8988T (cell line): Measurements from ENCODE around the gene CLEC10A.
"Not testable (repeated sequence)": the region's sequence is repeated elsewhere in the genome, so short reads cannot be mapped to it uniquely, and the experiment has no call there.

Source experiments
- DNase-seq: peaks from one replicate; pipeline ENCODE4 v3.0.0; 2011

The CLEC10A gene

DNA sequence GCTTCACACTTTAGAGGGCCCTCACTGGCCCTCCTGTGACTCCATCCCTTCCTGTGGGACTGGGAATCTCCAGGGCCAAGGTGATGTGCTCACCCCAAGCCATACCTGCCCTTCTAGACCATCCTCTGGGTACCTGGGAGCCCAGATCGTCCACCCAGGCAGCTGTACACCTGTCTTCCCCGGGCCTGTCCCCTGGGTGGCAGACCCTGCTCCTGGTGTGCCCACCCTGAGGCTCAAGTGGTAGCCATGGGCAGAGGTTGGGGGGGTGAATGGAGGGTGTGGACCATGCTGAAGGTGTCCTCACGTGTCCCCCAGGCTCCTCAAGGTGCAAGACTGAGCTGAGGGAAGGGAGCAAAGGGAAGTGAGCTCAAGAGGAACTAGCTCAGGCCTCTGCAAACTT, 9.3 kb downstream of the CLEC10A start:
- DNase-seq = no peak

DNA sequence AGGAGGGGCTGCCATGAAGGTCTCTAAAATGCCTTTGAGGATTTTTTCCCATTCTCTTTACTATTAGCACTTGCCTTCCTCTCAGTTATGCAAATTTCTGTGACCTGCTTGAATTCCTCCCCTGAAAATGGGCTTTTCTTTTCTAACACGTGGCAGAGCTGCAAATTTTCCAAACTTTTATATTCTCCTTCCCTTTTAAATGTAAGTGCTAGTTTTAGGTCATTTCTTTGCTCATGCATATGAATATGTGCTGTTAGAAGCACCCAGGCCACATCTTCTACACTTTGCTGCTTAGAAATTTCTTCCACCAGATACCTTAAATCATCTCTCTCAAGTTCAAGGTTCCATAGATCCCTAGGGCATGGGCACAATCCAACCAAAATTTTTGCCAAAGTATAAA, 11.8 kb downstream of the CLEC10A start:
- no peak for DNase-seq

DNA sequence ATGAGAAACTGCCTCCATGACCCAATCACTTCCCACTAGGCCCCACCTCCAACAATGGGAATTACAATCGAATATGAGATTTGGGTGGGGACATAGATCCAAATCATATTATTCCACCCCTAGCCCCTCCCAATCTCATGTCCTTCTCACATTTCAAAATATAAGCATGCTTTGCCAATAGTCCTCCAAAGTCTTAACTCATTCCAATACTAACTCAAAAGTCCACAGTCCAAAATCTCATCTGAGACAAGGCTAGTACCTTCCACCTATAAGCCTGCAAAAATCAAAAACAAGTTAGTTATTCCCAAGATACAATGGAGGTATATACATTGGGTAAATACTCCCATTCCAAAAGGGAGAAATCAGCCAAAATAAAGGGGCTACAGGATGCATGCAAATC, 12.9 kb downstream of the CLEC10A start:
- DNase-seq = no peak

DNA sequence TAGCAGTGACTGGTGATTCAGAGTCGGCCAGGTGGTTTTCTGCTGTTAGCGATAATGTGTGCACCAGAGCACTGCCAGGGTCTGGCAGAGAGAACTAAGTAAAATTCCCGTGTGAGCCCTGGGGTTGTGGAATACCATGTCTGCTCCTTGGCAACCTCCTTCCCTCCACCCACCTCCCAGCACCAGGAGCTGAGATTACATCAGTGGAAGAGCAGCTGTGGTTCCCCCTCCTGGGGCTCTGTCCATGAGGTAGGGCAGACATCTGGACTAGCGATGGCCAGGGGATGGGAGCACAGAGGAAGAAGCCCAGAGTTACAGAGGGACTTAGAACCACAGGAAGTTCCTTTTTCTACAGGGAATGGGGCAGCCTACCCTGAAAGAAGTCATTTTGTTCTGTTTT, 15.8 kb downstream of the CLEC10A start:
- DNase-seq = no peak

DNA sequence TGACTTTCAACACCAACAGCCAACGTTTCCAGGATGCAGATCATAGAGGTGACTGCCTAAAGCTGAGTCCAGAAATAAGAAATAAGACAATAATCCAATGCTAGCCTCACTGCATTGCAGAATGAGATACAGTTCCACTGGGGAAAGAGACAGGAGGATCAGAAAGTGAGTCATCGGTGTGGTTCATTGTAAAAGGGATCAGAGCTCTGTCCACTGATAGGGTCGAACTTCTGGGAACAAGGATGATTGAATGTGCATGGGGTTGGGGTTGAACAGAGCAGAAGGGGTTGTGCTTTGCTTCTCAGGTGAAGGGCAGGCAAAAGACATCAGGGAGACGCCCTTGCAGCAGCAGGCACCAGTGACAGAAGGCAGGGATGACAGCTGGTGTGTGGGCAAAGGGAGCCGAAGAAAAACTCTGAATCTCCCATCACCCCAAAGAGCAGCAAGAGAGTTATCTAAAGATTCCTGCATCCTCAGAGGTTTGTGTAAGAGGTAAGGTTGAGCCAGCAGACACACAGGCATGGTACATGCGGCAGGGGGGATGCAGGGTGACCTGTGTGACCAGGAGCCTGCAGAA, 16.4 kb downstream of the CLEC10A start:
- DNase-seq = no peak

DNA sequence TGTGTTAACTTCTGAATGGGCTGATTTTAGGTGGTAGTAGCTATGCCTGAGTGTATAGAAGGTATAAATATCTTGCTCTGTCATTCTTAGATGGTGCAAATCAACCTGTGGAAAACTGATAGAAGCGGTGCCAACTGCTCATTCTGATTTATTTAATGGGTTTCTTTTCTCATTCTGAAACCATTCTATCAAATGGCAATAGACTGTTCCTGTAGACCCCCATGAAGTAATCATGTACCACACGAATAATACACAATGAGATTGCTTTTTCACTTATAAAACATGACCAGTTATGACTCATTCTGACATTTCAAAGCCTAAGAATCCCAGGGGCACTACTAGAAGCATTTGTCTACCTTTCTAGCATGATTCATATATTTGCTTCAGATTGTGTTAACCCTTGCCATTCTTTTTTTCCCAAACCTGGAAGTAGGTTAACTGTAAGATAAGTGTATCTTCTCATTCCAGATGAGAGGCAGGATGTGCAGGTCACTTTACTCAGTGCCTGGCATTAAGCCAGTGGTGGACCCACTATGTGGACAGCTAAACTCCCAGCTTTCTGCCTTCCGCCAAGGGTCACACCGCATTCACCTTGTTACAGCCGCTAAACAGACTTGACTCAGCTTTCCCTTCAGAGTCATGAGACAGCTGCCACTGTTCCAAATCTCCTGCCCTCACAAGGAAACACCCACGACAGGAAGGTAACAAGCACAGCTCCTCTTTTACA, 19.7 kb downstream of the CLEC10A start:
- DNase-seq = peak; percentile 46

DNA sequence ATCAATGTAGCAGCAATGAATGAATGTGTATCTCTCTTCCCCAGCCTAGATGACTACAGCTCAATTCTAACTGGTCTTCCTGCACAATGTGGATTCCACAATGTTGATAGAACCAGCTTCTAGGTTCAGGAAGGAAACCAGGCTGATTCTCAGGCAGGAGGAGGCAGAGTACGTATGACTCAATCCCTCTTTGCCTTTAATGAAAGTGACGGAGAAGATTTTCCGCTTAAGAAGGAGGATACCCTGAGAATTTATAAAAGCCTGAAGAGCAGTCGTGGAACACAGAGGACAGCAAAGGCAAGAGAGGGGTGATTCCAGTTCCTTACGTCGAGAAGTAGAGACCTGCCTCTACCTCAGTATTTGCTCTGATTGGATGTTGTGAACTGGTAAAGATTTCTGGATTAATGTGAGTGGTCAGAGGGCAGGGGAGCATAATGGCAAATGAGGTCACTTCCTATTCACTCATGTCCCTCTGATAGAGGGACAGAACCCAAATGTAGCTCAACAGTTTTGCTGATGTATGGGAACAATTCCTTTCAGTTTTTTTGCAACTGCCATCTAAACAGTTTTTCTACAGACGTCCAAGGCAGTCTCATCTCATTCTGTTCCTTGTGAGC, 21.1 kb downstream of the CLEC10A start:
- no peak for DNase-seq

DNA sequence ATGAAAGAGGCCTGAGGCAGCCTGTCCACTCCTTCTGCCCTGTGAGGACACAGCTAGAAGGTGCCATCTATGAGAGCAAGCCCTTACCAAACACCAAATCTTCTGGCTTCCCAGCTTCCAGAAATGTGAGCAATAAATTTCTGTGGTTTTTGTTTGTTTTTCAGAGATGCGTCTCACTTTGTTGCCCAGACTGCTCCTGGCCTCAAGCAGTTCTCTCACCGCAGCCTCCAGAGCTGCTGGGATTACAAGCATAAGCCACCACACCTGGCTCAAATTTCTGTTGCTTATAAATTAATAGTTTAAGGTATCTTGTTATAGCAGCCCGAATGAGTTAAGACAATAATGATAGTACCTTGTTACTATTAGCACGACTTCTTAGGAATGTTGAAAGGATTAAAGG, 23.7 kb downstream of the CLEC10A start:
- DNase-seq = no peak

DNA sequence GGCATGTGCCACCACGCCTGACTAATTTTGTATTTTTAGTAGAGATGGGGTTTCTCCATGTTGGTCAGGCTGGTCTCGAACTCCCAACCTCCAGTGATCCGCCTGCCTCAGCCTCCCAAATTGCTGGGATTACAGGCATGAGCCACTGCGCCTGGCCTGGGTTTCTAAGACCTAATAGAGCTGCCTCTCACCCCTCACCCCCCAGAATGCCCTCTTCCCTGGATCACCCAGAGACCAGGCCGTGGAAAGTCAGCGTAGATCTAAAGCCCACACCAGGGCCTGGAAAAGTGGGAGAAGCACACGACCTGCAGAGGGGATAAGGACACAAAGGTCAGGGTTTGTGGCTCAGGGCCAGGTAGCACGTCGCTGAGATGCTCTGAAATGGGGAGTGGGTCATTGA, 29.5 kb downstream of the CLEC10A start:
- DNase-seq = not testable (repeated sequence)

DNA sequence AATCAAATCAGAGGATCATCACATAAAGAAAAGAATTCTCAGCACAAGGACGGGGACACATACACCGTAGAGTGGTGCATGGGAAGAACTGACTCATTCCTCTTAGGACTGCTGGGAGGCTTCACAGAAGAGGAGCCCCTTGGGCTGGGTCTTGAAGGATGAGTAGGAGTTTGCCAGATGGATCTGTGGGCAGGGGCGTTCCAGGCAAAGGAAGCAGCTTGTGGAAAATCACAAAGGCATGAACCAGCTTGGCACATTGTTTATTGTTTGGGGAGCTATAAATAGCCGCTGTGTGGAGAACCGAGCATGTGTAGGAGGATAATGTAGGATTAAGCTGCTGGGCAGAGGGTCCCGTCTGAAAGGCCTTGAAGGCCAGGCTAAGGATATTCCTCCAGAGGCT, 31.1 kb downstream of the CLEC10A start:
- DNase-seq = no peak

DNA sequence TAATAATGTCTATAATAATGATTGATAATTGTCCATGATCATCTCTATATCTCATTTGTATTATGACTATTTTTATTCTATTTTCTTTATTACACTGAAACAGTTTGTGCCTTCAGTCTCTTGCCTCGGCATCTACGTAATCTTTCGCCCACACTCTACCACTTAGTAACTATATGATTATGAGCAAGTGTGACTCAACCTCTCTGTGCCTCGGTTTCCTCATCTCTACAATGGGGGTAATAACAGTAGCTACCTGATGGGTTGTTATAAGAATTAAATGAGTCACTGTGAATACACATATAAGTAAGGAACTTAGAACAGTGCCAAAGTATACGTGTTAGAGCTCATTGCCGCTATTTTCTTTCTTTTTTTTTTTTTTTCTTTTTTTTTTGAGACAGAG, 32.5 kb downstream of the CLEC10A start:
- no peak for DNase-seq

DNA sequence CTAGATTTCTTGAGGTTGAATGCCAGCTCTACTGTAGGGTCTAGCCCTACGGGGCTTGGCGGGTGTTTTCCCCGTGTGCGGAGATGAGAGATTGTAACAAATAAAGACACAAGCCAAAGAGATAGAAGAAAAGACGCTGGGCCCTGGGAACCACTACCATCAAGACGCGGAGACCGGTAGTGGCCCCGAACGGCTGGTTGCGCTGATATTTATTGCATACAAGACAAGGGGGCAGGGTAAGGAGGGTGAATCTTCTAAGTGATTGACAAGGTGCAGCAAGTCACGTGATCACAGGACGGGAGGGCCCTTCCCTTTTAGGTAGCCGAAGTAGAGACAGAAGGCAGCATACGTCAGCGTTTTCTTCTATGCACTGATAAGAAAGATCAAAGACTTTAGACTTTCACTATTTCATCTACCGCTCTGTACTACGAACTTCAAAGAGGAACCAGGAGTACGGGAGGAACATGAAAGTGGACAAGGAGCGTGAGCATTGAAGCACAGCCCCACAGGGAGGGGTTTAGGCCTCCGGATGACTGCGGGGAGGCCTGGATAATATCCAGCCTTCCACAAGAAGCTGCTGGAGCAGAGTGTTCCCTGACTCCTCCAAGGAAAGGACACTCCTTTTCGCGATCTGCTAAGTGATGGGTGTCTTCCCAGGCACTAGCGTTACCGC, 33.2 kb downstream of the CLEC10A start:
- DNase-seq = not testable (repeated sequence)

DNA sequence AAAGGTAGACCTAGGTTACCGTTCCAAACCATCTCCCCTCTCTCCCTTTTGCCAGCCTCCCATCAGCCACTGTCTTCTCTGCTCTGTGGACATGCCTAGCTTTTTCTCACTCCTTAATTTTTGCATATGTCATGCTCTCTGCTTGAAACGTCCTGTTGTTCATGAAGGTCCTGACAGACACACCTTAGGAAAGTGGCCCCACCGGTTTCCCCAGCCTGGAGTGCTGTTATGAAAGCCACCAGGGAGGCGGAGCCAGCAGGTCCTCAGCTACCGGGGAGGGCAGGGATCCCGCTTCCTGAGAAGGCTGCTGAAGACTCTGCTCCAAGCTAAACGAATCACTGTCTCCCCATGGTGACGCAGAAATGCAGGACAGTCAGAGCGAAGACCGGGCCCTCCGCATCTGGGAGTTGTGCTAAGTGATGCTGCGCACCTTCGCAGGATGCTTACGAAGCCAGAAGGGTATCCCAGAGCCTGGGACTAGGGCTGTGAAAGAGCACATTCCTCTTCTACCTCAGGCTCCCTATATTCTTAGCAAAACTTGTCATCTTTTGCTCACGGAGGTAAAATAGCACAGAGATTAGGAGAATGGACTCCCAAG, 33.8 kb downstream of the CLEC10A start:
- DNase-seq = no peak

DNA sequence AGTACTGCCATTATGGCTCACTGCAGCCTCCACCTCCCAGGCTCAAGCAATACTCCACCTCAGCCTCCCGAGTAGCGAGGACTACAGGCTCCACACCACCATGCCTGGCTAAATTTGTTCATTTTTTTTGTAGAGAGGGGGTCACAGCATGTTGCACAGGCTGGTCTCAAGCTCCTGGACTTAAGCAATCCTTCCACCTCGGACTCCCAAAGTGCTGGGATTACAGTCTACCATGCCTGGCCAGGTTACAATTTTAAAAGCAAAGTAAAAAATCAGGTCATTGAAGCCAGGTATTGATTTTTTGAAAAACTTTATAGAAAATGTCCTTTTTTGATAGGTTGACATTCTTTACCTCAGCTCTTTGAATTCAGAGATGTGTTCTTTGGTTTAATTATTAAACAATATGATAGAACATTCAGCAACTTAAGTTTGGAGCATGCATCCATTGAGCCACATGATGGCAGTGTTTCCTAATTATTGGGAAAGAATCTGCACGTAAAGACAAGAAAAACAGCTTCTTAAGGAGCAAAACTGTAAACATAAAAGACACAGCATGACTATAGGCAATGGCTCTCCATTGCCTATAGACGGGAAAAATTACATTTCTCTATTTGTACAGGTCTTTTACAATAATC, 34.4 kb downstream of the CLEC10A start:
- no peak for DNase-seq

DNA sequence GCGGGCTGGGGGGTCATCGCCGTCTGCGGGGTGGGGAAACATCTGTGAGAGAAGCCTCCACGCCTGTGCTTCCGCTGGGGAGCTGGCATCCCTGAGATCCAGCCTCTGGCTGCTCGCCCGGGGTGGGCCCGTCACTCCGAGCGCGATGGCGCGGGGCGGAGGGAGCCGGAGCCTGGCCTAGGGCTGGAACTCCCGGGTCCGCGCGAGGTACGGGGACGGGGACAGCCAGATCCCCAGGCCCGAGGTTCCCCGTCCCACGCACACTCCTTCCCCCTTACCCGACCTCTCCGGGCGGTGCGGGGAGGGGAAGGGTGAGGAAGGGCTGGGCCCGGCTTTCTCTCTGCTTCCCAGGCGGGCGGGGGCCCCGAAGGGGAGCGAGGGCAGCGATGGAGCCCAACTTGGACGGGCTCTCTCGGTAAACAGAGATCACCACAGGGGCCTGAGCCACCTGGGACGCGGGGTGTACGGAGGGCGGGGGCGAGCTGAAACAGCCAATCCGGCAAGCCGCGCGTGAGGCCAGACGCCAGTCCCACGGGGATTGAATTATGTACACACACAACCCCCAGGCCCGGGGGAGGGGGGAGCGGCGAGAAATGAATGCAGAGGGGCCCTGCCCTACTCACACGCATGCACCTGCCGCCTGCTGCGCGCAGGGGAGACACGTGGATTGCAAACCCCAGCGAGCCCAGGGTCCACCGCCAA, 36.4 kb downstream of the CLEC10A start, which contains the start of gene SLC16A11:
TSS of gene SLC16A11 (minus strand) at position 596 of the 702 bp plus-strand sequence. CDS start at position 17, 579 bp downstream.
- no peak for DNase-seq

DNA sequence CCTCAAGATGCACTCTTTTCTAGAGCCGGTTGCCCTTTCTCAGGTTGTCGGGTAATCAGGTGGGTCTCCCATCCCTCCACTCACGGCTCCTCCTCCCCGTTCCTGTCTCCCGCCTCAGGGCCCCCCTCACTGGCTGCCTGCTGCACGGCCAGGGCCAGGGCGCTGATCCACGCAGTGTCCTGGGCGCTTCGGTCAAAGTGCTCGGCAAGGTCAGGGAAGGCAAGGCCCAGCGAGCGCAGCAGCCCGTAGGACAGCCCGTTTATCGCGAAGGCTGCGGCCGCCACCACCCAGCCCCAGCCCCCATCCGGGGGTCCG, 36.9 kb downstream of the CLEC10A start:
- no peak for DNase-seq

DNA sequence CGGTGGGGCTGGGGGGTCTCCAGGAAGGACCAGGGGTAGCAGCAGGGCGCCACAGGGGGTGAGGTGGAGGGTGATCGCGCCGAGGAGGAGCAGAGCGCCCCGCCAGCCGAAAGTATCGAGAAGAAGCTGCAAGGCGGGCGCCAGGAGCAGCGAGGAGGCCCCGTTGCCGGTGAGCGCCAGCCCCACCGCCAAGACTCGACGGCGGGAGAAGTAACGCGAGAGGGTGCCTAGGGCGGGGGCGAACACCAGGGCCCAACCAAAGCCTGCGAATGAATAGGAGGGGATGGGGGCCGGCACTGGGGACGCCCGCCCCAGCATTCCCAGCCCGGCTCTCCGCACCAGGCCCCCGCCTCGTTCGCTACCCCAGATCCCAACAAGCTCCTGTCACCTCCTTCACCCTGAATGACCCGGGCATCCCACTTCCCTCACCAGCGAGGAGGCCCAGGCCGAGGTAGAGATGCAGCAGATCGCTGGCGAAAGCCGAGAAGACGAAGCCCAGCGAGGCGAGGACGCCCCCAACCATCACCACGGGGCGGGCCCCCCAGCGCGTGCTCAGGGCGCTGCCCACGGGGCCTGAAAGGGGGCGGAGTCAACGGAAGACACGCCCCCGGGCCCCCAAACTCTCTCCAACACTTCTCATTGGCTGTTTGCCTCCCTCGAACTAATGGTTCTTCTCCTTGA, 37.4 kb downstream of the CLEC10A start:
- DNase-seq = no peak

DNA sequence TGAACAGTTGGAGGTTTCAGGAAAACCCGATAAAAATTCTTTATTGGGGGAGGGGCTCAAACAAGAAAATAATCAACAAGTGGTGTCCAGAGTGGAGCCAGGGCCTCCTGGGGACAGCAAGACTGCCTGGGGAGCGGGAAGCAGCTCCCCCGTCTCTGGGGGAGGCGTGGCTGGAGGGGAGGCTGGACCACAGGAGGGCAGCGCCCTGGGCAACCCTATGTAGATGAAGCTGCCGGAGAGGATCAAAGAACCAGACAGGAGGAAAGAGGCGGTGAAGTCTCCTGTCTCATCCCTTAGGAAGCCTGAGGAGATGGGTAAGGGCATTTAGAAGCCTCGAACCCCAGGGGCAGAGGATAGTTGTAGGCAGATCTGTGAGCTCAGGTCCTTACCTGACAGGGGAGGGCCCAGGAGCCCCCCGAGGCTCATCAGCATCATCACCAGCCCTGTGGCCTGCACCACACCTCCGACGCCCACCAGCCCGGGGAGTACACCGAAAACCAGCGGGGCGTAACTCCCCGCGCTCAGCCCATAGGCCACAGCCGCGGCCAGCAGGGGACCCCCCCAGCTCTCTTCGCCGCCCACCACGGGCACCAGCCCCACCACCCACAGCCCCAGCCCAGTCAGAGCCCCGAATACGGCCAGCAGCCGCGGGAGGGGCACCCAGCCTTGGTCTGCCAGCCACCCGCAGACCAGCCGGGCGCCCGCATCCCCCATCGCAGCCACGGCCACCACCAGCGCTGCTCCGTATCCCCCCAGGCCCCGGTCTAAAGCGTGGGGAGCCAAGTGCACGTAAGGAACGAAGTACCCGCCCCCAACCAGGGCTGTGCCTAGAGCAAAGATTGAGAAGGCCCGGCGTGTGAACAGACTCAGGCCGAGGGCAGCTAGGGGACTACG, 38.2 kb downstream of the CLEC10A start:
- no peak for DNase-seq

DNA sequence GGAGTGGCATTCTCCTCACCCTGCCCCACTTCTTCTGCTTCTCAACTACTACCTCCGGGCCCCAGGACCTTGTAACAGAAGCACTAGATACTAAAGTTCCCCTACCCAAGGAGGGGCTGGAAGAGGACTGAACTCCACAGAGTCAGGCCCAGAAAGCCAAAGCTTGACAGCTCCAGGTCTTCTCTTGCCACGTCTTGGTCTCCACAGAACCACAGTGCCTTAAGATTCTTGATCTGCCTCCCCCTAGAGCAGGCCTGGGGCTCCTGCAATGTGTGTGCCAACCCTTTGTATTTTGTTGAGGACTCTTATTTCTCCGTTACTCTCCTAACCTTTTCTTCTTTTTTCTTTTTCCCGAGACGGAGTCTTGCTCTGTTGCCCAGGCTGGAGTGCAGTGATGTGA, 40.2 kb downstream of the CLEC10A start:
- no peak for DNase-seq

DNA sequence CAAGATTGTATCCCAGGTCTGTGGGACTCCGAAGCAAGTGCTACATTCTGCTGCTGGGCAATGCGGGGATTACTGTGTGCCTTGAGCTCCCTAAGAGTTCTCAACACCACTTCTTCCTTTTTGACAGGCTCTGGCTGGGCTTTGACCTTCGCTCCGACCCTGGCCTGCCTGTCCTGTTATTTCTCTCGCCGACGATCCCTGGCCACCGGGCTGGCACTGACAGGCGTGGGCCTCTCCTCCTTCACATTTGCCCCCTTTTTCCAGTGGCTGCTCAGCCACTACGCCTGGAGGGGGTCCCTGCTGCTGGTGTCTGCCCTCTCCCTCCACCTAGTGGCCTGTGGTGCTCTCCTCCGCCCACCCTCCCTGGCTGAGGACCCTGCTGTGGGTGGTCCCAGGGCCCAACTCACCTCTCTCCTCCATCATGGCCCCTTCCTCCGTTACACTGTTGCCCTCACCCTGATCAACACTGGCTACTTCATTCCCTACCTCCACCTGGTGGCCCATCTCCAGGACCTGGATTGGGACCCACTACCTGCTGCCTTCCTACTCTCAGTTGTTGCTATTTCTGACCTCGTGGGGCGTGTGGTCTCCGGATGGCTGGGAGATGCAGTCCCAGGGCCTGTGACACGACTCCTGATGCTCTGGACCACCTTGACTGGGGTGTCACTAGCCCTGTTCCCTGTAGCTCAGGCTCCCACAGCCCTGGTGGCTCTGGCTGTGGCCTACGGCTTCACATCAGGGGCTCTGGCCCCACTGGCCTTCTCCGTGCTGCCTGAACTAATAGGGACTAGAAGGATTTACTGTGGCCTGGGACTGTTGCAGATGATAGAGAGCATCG, 41.8 kb downstream of the CLEC10A start:
- DNase-seq = no peak
